ENCODE measurements around the gene METTL22. TPM values are rescaled to one million over a fixed set of nuclear protein-coding genes. Genes with fewer than 3 reads are reported as not detected.

Gene METTL22
- total and polyA plus RNA-seq, 2 donors (not counting 3 experiments of a cell fraction or from before 2014, with no cell fraction given): 42.0 to 52.6 TPM

DNA sequence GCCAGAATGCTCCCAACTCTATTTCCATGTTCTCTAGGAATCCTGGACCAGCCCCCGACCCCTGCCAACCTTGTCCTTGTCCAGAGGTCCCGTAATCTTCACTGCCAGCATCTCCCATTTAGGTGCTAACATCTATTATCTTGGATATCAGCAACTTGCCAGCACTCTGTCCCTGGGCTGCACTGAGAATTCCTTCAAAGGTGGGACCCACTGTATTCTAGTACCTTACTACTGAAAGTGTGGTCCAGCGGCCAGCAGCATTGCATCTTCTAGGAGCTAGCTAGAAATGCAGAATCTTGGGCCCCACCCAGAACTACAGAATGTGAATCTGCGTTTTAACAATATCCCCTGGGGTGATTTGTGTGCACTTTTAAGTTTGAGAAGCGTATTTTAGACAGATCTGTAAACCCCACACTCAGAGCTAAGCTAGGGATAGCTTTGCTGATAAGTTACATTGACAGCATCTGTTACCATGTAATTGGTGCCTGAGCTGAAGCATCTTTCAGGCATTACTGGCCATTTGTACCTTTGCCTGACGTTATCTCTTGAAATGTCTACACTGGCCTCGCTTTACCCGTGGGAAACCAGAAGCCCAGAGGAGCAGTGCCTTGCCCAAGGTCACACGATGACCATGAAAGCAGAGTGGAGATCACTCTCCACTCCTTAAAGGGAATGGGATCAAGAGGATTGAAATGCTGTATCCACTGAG lies 61.2 kb downstream of the METTL22 start:
- POLR2A ChIA-PET: no interaction called here
- H2AFZ ChIP-seq (ENCODE audit: low read depth, low read length): no peak overlapping the region
- no peak overlapping the region for H3K4me3 ChIP-seq (replicated peaks in 1 of 3; ENCODE audit: insufficient read depth in 1 of 3, low read depth in 1 of 3, low read length in 3 of 3)
- H3K4me1 ChIP-seq (ENCODE audit: control insufficient read depth, extremely low read depth, insufficient read depth, low read length): no peaks in the 10 kb centered on the region
- no peaks in the 10 kb centered on the region for H3K9me3 ChIP-seq (replicated peaks; ENCODE audit: control insufficient read depth, insufficient read depth, low read length)
- no peaks in the 10 kb centered on the region for H3K79me2 ChIP-seq (ENCODE audit: control insufficient read depth, insufficient read depth, low read length)
- no peak overlapping the region for H3K27ac ChIP-seq (ENCODE audit: insufficient read depth, low read depth, low read length)
- intact Hi-C loops (cut with micrococcal nuclease): no loop called here
- CTCF ChIA-PET: no interaction called here
- no peak overlapping the region for H3K4me2 ChIP-seq (ENCODE audit: insufficient read depth, low read length)
- dilution Hi-C loops (cut with MboI; ENCODE audit: extremely low pct_ligation_motif_present, low sequenced_read_pairs): no loop called here
- DNase-seq (ENCODE audit: low read depth, low spot score) (no peak), FAIRE-seq (no peak)
- no TSS peak for BruUV-seq (replicated peaks)
- H3K36me3 ChIP-seq (ENCODE audit: control insufficient read depth in 2 of 2, extremely low read depth in 1 of 2, insufficient read depth in 2 of 2, low read length in 2 of 2): no peaks in the 10 kb centered on the region
- peaks cover 0 to 2% of the 10 kb centered on the region in 2 experiments for H3K27me3 ChIP-seq (ENCODE audit: control insufficient read depth in 2 of 2, insufficient read depth in 2 of 2, low read length in 2 of 2)
- H4K20me1 ChIP-seq (replicated peaks; ENCODE audit: control insufficient read depth, extremely low read depth, insufficient read depth, low read length): no peaks in the 10 kb centered on the region
- TF ChIP-seq JUN (IDR thresholded peaks at IDR 0.05; ENCODE audit: borderline replicate concordance, insufficient read depth, insufficient read length, low read depth): no peak
- no peak for TF ChIP-seq FOS (IDR thresholded peaks at IDR 0.05; ENCODE audit: borderline replicate concordance, insufficient read depth, low read length)
- no peak for TF ChIP-seq GATA2 (IDR thresholded peaks at IDR 0.05; ENCODE audit: insufficient read depth, insufficient read length, low read depth, low read length)
- TF ChIP-seq POLR2A (IDR thresholded peaks at IDR 0.05; ENCODE audit: low read depth, low read length): no peak
- TF ChIP-seq, protein P1, sequence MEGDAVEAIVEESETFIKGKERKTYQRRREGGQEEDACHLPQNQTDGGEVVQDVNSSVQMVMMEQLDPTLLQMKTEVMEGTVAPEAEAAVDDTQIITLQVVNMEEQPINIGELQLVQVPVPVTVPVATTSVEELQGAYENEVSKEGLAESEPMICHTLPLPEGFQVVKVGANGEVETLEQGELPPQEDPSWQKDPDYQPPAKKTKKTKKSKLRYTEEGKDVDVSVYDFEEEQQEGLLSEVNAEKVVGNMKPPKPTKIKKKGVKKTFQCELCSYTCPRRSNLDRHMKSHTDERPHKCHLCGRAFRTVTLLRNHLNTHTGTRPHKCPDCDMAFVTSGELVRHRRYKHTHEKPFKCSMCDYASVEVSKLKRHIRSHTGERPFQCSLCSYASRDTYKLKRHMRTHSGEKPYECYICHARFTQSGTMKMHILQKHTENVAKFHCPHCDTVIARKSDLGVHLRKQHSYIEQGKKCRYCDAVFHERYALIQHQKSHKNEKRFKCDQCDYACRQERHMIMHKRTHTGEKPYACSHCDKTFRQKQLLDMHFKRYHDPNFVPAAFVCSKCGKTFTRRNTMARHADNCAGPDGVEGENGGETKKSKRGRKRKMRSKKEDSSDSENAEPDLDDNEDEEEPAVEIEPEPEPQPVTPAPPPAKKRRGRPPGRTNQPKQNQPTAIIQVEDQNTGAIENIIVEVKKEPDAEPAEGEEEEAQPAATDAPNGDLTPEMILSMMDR (IDR thresholded peaks at IDR 0.05; ENCODE audit: extremely low read depth in 1 of 2, insufficient read depth in 1 of 2, low read depth in 1 of 2, low read length in 2 of 2): no peak
- H3K9ac ChIP-seq (replicated peaks; ENCODE audit: extremely low read depth, insufficient read depth, low read length): no peak overlapping the region
- no peaks in the 10 kb centered on the region for H3K9me1 ChIP-seq (replicated peaks; ENCODE audit: control insufficient read depth, extremely low read depth, insufficient read depth, low read length)

- H3K9ac ChIP-seq (replicated peaks; ENCODE audit: extremely low read depth, insufficient read depth, low read length): no peak overlapping the region
- no peak overlapping the region for H3K4me2 ChIP-seq (ENCODE audit: insufficient read depth, low read length)
- H3K9me3 ChIP-seq (replicated peaks; ENCODE audit: control insufficient read depth, insufficient read depth, low read length): no peaks in the 10 kb centered on the region
- CTCF ChIA-PET: no interaction called here
- POLR2A ChIA-PET: no interaction called here
- H2AFZ ChIP-seq (ENCODE audit: low read depth, low read length): no peak overlapping the region
- BruUV-seq (replicated peaks): no TSS peak
- peaks cover 0 to under 1% of the 10 kb centered on the region in 2 experiments for H3K27me3 ChIP-seq (ENCODE audit: control insufficient read depth in 2 of 2, insufficient read depth in 2 of 2, low read length in 2 of 2)
- intact Hi-C loops (cut with micrococcal nuclease) (no loop called here), dilution Hi-C loops (cut with MboI; ENCODE audit: extremely low pct_ligation_motif_present, low sequenced_read_pairs) (no loop called here)
- no peak overlapping the region for H3K27ac ChIP-seq (ENCODE audit: insufficient read depth, low read depth, low read length)
- TF ChIP-seq MAX (IDR thresholded peaks at IDR 0.05; ENCODE audit: insufficient read depth, insufficient read length) (no peak), GATA2 (IDR thresholded peaks at IDR 0.05; ENCODE audit: insufficient read depth, insufficient read length, low read depth, low read length) (no peak), POLR2AphosphoS5 (IDR thresholded peaks at IDR 0.05; ENCODE audit: insufficient read depth, low read depth, low read length) (no peak), FOS (IDR thresholded peaks at IDR 0.05; ENCODE audit: borderline replicate concordance, insufficient read depth, low read length) (no peak), MYC (IDR thresholded peaks at IDR 0.05; ENCODE audit: low read depth, low read length) (no peak)
- no peak overlapping the region for H3K4me3 ChIP-seq (replicated peaks in 1 of 3; ENCODE audit: insufficient read depth in 1 of 3, low read depth in 1 of 3, low read length in 3 of 3)
- H3K79me2 ChIP-seq (ENCODE audit: control insufficient read depth, insufficient read depth, low read length): no peaks in the 10 kb centered on the region
- H4K20me1 ChIP-seq (replicated peaks; ENCODE audit: control insufficient read depth, extremely low read depth, insufficient read depth, low read length): no peaks in the 10 kb centered on the region
- DNase-seq (ENCODE audit: low read depth, low spot score): no peak
- no peaks in the 10 kb centered on the region for H3K4me1 ChIP-seq (ENCODE audit: control insufficient read depth, extremely low read depth, insufficient read depth, low read length)
- H3K9me1 ChIP-seq (replicated peaks; ENCODE audit: control insufficient read depth, extremely low read depth, insufficient read depth, low read length): no peaks in the 10 kb centered on the region
- no peaks in the 10 kb centered on the region for H3K36me3 ChIP-seq (ENCODE audit: control insufficient read depth in 2 of 2, extremely low read depth in 1 of 2, insufficient read depth in 2 of 2, low read length in 2 of 2)
- no peak for FAIRE-seq
Measured at GRCh38 chr16:8683640-8684039, 62.1 kb downstream of the METTL22 start.
